Dendritic cell treated with granulocyte-macrophage colony-stimulating factor and Interleukin-4, amounts not matched to agents 40 ng/mL and 50 ng/mL, for 4 days (primary cell): Measurements from ENCODE around the gene MYH9.

Experiments
- H3K27ac Mint-ChIP-seq: one replicate; pipeline ENCODE4 v1.8.0; 2022; ENCODE audit warnings: mild to moderate bottlenecking, mixed read lengths
- H3K27me3 Mint-ChIP-seq: one replicate; pipeline ENCODE4 v1.8.0; 2022; ENCODE audit warnings: mild to moderate bottlenecking, mixed read lengths
- H3K36me3 Mint-ChIP-seq: one replicate; pipeline ENCODE4 v1.8.0; 2022; ENCODE audit warnings: low read depth, mixed read lengths
- H3K4me1 Mint-ChIP-seq: one replicate; pipeline ENCODE4 v1.8.0; 2022; ENCODE audit warnings: low read depth, mixed read lengths
- H3K4me3 Mint-ChIP-seq: one replicate; pipeline ENCODE4 v1.8.0; 2022; ENCODE audit warnings: mild to moderate bottlenecking, moderate library complexity, mixed read lengths
- H3K9me3 Mint-ChIP-seq: one replicate; pipeline ENCODE4 v1.8.0; 2022; ENCODE audit warnings: mixed read lengths
- intact Hi-C: fragments of 100-400 bp; cut with micrococcal nuclease; formaldehyde crosslinking; loops from one replicate; pipeline ENCODE4 v1.15.0; 2022

Gene MYH9

DNA sequence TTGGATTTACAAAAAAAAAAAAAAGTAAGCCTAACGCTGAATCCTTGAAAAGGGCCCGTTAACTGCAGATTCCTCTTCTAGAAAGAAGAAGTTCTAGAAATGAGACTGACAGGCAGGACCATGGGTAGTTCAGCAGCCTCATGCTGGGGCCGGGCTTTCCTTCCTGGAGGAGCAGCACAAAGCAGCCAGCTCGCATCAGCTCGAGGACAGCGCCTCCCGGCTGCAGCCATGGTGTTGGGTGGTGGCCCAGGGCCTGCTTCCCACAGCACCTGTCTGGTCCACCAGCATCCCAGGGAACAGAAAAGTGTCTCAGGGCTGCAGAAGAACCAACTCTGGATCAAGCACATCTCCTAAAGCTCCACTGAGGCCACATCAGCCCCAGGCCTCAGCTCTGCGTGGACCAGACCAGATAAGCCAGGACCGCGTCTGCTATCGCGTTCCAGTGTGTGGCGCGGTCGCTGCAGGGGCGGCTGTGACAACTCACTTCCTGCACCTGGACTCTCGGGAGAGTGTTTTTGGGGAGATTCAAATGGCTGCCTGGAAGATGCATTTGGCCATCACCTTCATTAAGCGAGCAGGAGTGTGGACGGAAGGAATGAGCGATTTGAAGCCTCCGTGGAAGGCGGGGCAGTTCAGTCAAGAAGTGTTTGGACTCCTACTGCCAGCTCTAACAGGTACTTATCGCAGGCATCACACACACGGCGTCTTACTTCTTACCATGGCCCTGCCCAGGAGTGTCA, 53.5 kb downstream of the MYH9 start:
- peaks cover 92% of the 10 kb centered on the region for H3K36me3 Mint-ChIP-seq
- no peaks in the 10 kb centered on the region for H3K9me3 Mint-ChIP-seq
- H3K27ac Mint-ChIP-seq = peak overlapping the region; percentile 88
- intact Hi-C loops = loop anchor here (5.0 kb wide), 3 partner anchors 38 to 118 kb away; partner anchors contain the start of gene MYH9
- H3K27me3 Mint-ChIP-seq = no peaks in the 10 kb centered on the region
- H3K4me3 Mint-ChIP-seq = peak overlapping the region; percentile 49
- H3K4me1 Mint-ChIP-seq = peaks cover 93% of the 10 kb centered on the region

DNA sequence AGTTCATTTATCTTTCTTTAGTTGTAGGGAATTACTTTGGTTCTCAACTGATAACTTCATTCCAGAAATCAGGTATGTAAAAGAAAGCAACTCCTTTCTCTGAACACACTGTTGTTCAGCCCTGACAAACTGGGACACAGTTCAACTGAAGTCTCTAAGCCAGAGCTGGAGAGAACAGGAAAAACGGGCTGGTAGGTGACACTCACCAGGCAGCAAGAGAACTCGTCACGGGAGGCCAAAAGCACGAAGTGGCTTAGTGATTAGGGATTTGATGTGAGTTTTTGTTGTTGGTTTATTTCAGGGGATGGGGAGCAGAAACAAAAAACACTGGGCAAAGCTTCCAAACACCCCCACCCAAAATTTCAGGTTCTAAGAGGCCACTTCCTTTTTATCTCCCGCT, 54.1 kb downstream of the MYH9 start:
- H3K27ac Mint-ChIP-seq = peak overlapping the region; percentile 88
- peaks cover 97% of the 10 kb centered on the region for H3K4me1 Mint-ChIP-seq
- peaks cover 92% of the 10 kb centered on the region for H3K36me3 Mint-ChIP-seq
- no peaks in the 10 kb centered on the region for H3K27me3 Mint-ChIP-seq
- H3K9me3 Mint-ChIP-seq = no peaks in the 10 kb centered on the region
- H3K4me3 Mint-ChIP-seq = peak overlapping the region; percentile 42
- intact Hi-C loops = loop anchor here (5.0 kb wide), 3 partner anchors 39 to 119 kb away; partner anchors contain the start of gene MYH9

- Mint-ChIP-seq H3K36me3 (peaks cover 92% of the 10 kb centered on the region), H3K9me3 (no peaks in the 10 kb centered on the region), H3K27ac (peak overlapping the region; percentile 88), H3K4me1 (peaks cover 96% of the 10 kb centered on the region), H3K4me3 (peak overlapping the region; percentile 49), H3K27me3 (no peaks in the 10 kb centered on the region)
- intact Hi-C loops = loop anchor here (5.0 kb wide), 3 partner anchors 40 to 120 kb away; partner anchors contain the start of gene MYH9
These were observed 55.0 kb downstream of the MYH9 start for GRCh38 chr22:36332623-36333332.

GRCh38 chr22:36331912-36332622, 55.7 kb downstream of the MYH9 start:
- H3K27me3 Mint-ChIP-seq = no peaks in the 10 kb centered on the region
- H3K9me3 Mint-ChIP-seq = no peaks in the 10 kb centered on the region
- H3K4me1 Mint-ChIP-seq = peaks cover 89% of the 10 kb centered on the region
- H3K36me3 Mint-ChIP-seq = peaks cover 96% of the 10 kb centered on the region
- peak overlapping the region; percentile 88 for H3K27ac Mint-ChIP-seq
- intact Hi-C loops = loop anchor here (5.0 kb wide), 3 partner anchors 40 to 120 kb away; partner anchors contain the start of gene MYH9
- H3K4me3 Mint-ChIP-seq = peak overlapping the region; percentile 61

DNA sequence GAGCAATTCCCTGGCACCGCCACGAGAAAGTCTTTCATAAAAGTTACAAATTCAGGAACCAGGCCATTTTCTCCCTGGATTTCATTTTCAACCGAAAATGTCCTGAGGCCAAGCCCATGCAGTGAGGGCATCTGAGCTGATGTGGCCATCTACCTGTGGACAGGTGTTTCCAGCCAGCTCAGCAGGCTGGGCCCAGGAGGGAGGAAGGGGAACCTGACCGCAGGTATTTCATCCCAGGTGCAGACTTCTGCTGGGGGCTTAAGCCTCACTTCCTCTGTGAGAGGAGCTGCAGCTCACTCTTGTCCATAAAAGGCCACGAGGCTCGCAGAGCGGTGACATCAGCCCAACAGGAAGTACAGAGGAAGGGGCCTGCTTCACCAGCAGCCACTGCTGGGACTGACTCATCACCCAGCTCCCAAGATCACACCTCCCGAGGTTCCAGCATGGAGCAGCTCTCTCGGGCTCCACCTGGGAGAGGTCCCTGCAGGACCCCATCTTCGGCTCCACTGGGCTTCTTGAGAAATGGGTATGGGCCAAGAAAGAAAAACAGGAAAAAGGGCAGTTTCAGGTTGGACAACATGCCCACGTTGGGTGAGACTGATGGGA, 56.4 kb downstream of the MYH9 start:
- Mint-ChIP-seq H3K4me1 (peaks cover 82% of the 10 kb centered on the region), H3K27ac (peak overlapping the region; percentile 88), H3K9me3 (no peaks in the 10 kb centered on the region), H3K4me3 (peak overlapping the region; percentile 61), H3K27me3 (no peaks in the 10 kb centered on the region), H3K36me3 (peaks cover 96% of the 10 kb centered on the region)
- intact Hi-C loops = loop anchor here (5.0 kb wide), 3 partner anchors 41 to 121 kb away; partner anchors contain the start of gene MYH9

GRCh38 chr22:36330655-36331305, 57.0 kb downstream of the MYH9 start:
- H3K36me3 Mint-ChIP-seq = peaks cover 96% of the 10 kb centered on the region
- peak overlapping the region; percentile 88 for H3K27ac Mint-ChIP-seq
- intact Hi-C loops = loop anchor here (5.0 kb wide), 3 partner anchors 42 to 122 kb away; partner anchors contain the start of gene MYH9
- no peaks in the 10 kb centered on the region for H3K27me3 Mint-ChIP-seq
- no peaks in the 10 kb centered on the region for H3K9me3 Mint-ChIP-seq
- H3K4me3 Mint-ChIP-seq = peak overlapping the region; percentile 61
- H3K4me1 Mint-ChIP-seq = peaks cover 76% of the 10 kb centered on the region

GRCh38 chr22:36330127-36330526, 57.6 kb downstream of the MYH9 start:
- H3K27ac Mint-ChIP-seq = peak overlapping the region; percentile 88
- H3K4me3 Mint-ChIP-seq = no peak overlapping the region
- H3K36me3 Mint-ChIP-seq = peaks cover 96% of the 10 kb centered on the region
- H3K9me3 Mint-ChIP-seq = no peaks in the 10 kb centered on the region
- H3K4me1 Mint-ChIP-seq = peaks cover 69% of the 10 kb centered on the region
- no peaks in the 10 kb centered on the region for H3K27me3 Mint-ChIP-seq
- intact Hi-C loops = loop anchor here (5.0 kb wide), 3 partner anchors 42 to 122 kb away; partner anchors contain the start of gene MYH9

DNA sequence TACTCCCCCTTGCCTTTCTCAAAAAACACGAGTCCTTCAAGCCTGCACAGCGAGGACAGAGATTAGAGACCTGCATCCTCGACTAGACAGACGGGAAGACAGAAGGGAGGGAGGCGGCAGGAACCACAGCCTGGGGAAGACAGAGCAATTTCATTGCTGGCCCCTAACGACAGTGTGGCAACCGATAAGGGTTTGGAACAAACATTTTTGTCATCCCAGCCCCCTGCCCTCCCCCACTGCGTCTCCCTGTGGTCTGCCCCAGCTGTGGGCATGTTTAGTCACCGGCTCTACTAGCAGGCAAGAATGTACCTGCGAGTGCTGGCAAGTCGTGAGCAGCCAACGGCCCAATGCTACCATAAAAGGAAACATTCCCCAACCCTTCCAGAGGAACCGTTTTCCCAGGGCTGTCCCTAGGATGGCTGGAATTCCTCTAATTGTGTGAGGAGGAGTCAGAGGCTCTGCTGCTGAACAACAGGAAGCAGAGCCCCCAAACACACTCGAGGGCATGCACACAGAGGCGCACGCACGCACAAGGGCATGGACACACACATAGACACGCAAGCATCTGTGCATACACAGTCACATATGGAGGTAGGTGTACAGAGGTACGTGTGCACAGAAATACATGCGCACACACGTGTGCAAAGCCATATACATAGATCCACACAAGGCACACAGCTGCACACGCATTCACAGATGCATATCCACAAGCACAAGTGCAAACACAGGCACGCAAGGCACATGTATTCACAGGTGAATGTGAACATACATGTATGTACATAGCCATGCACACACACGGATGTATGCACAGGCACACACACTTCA, 58.3 kb downstream of the MYH9 start:
- Mint-ChIP-seq H3K36me3 (peaks cover 96% of the 10 kb centered on the region), H3K9me3 (no peaks in the 10 kb centered on the region), H3K4me3 (no peak overlapping the region), H3K4me1 (peaks cover 63% of the 10 kb centered on the region), H3K27ac (peak overlapping the region; percentile 88), H3K27me3 (no peaks in the 10 kb centered on the region)
- intact Hi-C loops = loop anchor here (5.0 kb wide), 3 partner anchors 43 to 123 kb away; partner anchors contain the start of gene MYH9

DNA sequence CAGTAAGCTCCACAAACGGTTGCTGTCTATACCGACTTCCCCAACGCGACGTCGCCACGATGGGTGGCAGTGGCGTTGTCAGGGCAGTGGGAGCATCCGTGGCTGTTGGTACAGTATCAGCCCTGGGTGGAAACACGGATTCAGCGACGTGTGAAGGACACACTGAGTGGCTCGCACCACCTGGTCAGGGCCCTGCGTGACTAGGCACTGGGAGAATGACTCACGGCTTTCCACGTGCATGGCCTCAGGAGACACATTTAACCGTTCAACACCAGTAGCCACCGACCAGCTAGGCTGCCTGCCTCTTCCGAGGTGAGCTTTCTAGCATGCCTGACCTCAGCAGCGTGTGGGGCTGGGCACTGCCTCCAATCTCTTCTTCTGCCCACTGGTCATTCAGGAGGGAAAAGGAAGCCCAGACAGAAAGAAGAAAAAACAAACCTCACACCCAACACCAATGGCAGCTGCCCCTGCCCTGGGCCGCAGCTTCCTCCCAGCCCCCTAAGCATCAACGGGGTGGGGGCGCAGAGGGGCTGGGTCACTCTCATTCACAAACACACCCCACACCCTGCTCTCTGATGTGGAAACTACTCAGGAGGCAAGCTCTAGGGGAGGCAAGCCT, 59.0 kb downstream of the MYH9 start:
- Mint-ChIP-seq H3K9me3 (no peaks in the 10 kb centered on the region), H3K4me1 (peaks cover 55% of the 10 kb centered on the region), H3K4me3 (no peak overlapping the region), H3K36me3 (peaks cover 96% of the 10 kb centered on the region), H3K27ac (peak overlapping the region; percentile 88), H3K27me3 (no peaks in the 10 kb centered on the region)
- intact Hi-C loops = no loop called here

DNA sequence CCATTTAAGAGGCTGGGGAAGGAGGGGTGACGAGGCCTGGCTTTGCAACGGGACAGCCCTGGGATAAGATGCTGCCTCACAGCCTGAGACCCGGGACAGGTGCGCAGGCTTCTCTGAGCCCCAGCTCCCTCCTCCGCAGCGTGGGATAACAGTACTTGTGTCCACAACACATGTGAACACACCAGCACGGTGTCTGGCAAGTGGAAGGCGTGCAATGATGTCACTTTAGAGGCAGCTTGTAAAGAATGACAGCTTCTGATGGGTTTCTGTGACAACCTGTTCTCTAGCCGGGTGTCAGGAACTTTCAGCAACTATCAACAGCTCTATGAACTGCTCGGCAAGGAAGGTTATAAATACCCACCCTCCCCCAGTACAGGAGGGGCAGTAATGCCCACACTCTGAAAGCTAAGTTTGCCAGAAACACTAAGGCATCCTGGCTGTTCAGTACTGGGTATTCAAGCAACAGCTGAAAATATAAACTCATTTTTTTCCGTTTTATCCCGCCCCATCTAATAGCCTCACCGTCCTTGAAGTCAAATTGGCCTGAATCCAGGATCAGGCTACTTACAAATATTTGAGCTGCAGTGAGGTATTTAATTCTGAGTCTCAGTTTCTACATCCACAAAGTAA, 59.7 kb downstream of the MYH9 start:
- Mint-ChIP-seq H3K9me3 (no peaks in the 10 kb centered on the region), H3K36me3 (peaks cover 96% of the 10 kb centered on the region), H3K27me3 (no peaks in the 10 kb centered on the region), H3K4me3 (no peak overlapping the region), H3K27ac (peak overlapping the region; percentile 88), H3K4me1 (peaks cover 48% of the 10 kb centered on the region)
- intact Hi-C loops = no loop called here

- H3K9me3 Mint-ChIP-seq = no peaks in the 10 kb centered on the region
- H3K36me3 Mint-ChIP-seq = peaks cover 97% of the 10 kb centered on the region
- no peak overlapping the region for H3K4me3 Mint-ChIP-seq
- peaks cover 33% of the 10 kb centered on the region for H3K4me1 Mint-ChIP-seq
- H3K27ac Mint-ChIP-seq = peak overlapping the region; percentile 6
- intact Hi-C loops = no loop called here
- H3K27me3 Mint-ChIP-seq = no peaks in the 10 kb centered on the region
These were observed 61.3 kb downstream of the MYH9 start for GRCh38 chr22:36326178-36327161.
